H1 (cell line): Measurements from ENCODE around the gene UBAC1. TPM values are rescaled to one million over a fixed set of nuclear protein-coding genes. Genes with fewer than 3 reads are reported as not detected.

Experiments used
- CTCF ChIA-PET: fragments of 300-600 bp; sonication (Branson Sonifier 250); formaldehyde crosslinking; loops from one replicate; lab custom pipeline; 2021; ENCODE audit not compliant: partially characterized antibody; lab: Charles Lee
- POLR2A ChIA-PET: fragments of 300-600 bp; sonication (Branson Sonifier 250); formaldehyde crosslinking; loops from one replicate; lab custom pipeline; 2021; ENCODE audit warnings: inconsistent platforms; ENCODE audit not compliant: partially characterized antibody; lab: Charles Lee
- DNase-seq, 2 experiments: peaks; one replicate each; pipeline versions ENCODE4 v3.0.0 to v3.0.0-alpha.2; 2010 to 2022; ENCODE audit warnings: low spot score in 2 of 2, low read depth in 1 of 2, mixed read lengths in 1 of 2
- FAIRE-seq: peaks from 2 replicates; lab custom pipeline; 2011; peaks lifted over from hg19 to GRCh38; lab: Jason Lieb, UNC
- H2AFZ ChIP-seq: 2 replicates; pipeline ENCODE4 v1.8.1; 2012; ENCODE audit warnings: low read length, inconsistent platforms
- H2AK5ac ChIP-seq: 2 replicates; pipeline ENCODE4 v1.6.1; 2013; ENCODE audit warnings: low read depth, low read length
- H2BK120ac ChIP-seq: replicated peaks from 2 replicates; pipeline ENCODE3; 2013; ENCODE audit warnings: low read depth, low read length, inconsistent platforms
- H2BK12ac ChIP-seq: 2 replicates; pipeline ENCODE4 v1.6.1; 2013; ENCODE audit warnings: low read depth, low read length
- H2BK15ac ChIP-seq: 2 replicates; pipeline ENCODE4 v1.6.1; 2013; ENCODE audit warnings: low read length
- H2BK20ac ChIP-seq: 2 replicates; pipeline ENCODE4 v1.6.1; 2013; ENCODE audit warnings: low read length
- H2BK5ac ChIP-seq: 2 replicates; pipeline ENCODE4 v1.6.1; 2013; ENCODE audit warnings: low read depth, low read length
- H3K14ac ChIP-seq: 2 replicates; pipeline ENCODE4 v1.6.1; 2013; ENCODE audit warnings: inconsistent platforms; ENCODE audit not compliant: insufficient read length
- H3K18ac ChIP-seq: 2 replicates; pipeline ENCODE4 v1.6.1; 2013; ENCODE audit warnings: low read length; ENCODE audit errors: extremely low read depth
- H3K23ac ChIP-seq: 2 replicates; pipeline ENCODE4 v1.6.1; 2013; ENCODE audit warnings: inconsistent platforms; ENCODE audit not compliant: insufficient read length
- H3K23me2 ChIP-seq: 2 replicates; pipeline ENCODE4 v1.6.1; 2013; ENCODE audit warnings: low read depth, low read length
- H3K27ac ChIP-seq: 2 replicates; pipeline ENCODE4 v1.6.1; 2011; ENCODE audit warnings: low read depth, low read length, inconsistent platforms
- H3K27me3 ChIP-seq, 4 experiments: replicated peaks in 1 of 4; 1 replicate in 1 of 4; 2 replicates in 3 of 4; pipeline versions ENCODE4 v1.6.1 to v1.8.1; 2011 to 2013; ENCODE audit warnings: low read length in 3 of 4, mild to moderate bottlenecking in 3 of 4, inconsistent platforms in 2 of 4, mixed read lengths in 2 of 4, moderate library complexity in 1 of 4; ENCODE audit not compliant: control insufficient read depth in 3 of 4, insufficient read depth in 3 of 4; ENCODE audit errors: extremely low read depth in 1 of 4
- H3K36me3 ChIP-seq, 4 experiments: 2 replicates each; pipeline versions ENCODE4 v1.6.1 to v1.8.1; 2011 to 2013; ENCODE audit warnings: mild to moderate bottlenecking in 4 of 4, low read length in 3 of 4, moderate library complexity in 2 of 4, control low read depth in 1 of 4, inconsistent platforms in 1 of 4; ENCODE audit not compliant: insufficient read depth in 4 of 4, control insufficient read depth in 2 of 4
- H3K4ac ChIP-seq: replicated peaks from 2 replicates; pipeline ENCODE3; 2013; ENCODE audit warnings: low read length, low read depth, mixed read lengths, inconsistent platforms; ENCODE audit not compliant: insufficient read length
- H3K4me1 ChIP-seq, 4 experiments: replicated peaks in 1 of 4; 1 replicate in 1 of 4; 2 replicates in 3 of 4; pipeline versions ENCODE4 v1.6.1 to v1.8.1; 2011 to 2013; ENCODE audit warnings: low read length in 3 of 4, inconsistent platforms in 2 of 4, mixed read lengths in 1 of 4; ENCODE audit not compliant: insufficient read depth in 4 of 4, control insufficient read depth in 3 of 4
- H3K4me2 ChIP-seq, 2 experiments: 2 replicates each; pipeline versions ENCODE4 v1.6.1 to v1.8.1; 2011 to 2013; ENCODE audit warnings: low read depth in 2 of 2, low read length in 2 of 2, control low read depth in 1 of 2, inconsistent platforms in 1 of 2, mild to moderate bottlenecking in 1 of 2; ENCODE audit not compliant: insufficient read depth in 1 of 2
- H3K4me3 ChIP-seq, 4 experiments: fragments of 200-600, 300-600 bp in 1 of 4; sonication (generic), shearing (Covaris generic), sonication (Bioruptor Twin) in 1 of 4; 2 replicates each; pipeline versions ENCODE4 v1.5.1 to v1.8.1; 2011 to 2016; ENCODE audit warnings: low read length in 4 of 4, low read depth in 3 of 4, control low read depth in 2 of 4, inconsistent platforms in 2 of 4, mild to moderate bottlenecking in 2 of 4, mixed read lengths in 1 of 4, moderate library complexity in 1 of 4; ENCODE audit not compliant: insufficient read depth in 2 of 4; ENCODE audit errors: extremely low read depth in 1 of 4
- H3K56ac ChIP-seq: replicated peaks from 2 replicates; pipeline ENCODE3; 2013; ENCODE audit warnings: low read depth, mild to moderate bottlenecking, mixed read lengths, low read length, inconsistent platforms; ENCODE audit not compliant: insufficient read length
- H3K79me1 ChIP-seq: 2 replicates; pipeline ENCODE4 v1.6.1; 2013; ENCODE audit warnings: low read depth, low read length, control low read depth
- H3K79me2 ChIP-seq, 2 experiments: 2 replicates each; pipeline versions ENCODE4 v1.6.1 to v1.8.1; 2012 to 2013; ENCODE audit warnings: low read length in 2 of 2, mild to moderate bottlenecking in 2 of 2, inconsistent platforms in 1 of 2; ENCODE audit not compliant: insufficient read depth in 2 of 2, control insufficient read depth in 1 of 2
- H3K9ac ChIP-seq, 4 experiments: replicated peaks in 1 of 4; 1 replicate in 1 of 4; 2 replicates in 3 of 4; pipeline versions ENCODE4 v1.6.1 to v1.8.1; 2011 to 2013; ENCODE audit warnings: low read depth in 3 of 4, low read length in 3 of 4, control low read depth in 2 of 4, mild to moderate bottlenecking in 2 of 4, moderate library complexity in 2 of 4, inconsistent platforms in 1 of 4; ENCODE audit errors: extremely low read depth in 1 of 4
- H3K9me3 ChIP-seq, 2 experiments: 2 replicates each; pipeline versions ENCODE4 v1.6.1 to v1.8.1; 2012 to 2013; ENCODE audit warnings: mild to moderate bottlenecking in 2 of 2, moderate library complexity in 2 of 2, control low read depth in 1 of 2, inconsistent platforms in 1 of 2, low read depth in 1 of 2, low read length in 1 of 2, mixed read lengths in 1 of 2; ENCODE audit not compliant: insufficient read depth in 2 of 2
- H4K20me1 ChIP-seq, 2 experiments: replicated peaks in 1 of 2; 2 replicates each; pipeline versions ENCODE3 to v1.8.1; 2011 to 2013; ENCODE audit warnings: inconsistent platforms in 2 of 2, low read length in 2 of 2, mild to moderate bottlenecking in 1 of 2; ENCODE audit not compliant: insufficient read depth in 2 of 2, control insufficient read depth in 1 of 2
- H4K5ac ChIP-seq: 2 replicates; pipeline ENCODE4 v1.6.1; 2013; ENCODE audit warnings: low read length, low read depth, mixed read lengths, inconsistent platforms; ENCODE audit not compliant: insufficient read length
- H4K8ac ChIP-seq: 2 replicates; pipeline ENCODE4 v1.8.0; 2013; ENCODE audit warnings: mild to moderate bottlenecking, moderate library complexity, low read length, inconsistent platforms; ENCODE audit not compliant: insufficient read depth; ENCODE audit errors: extremely low read depth
- H4K91ac ChIP-seq: replicated peaks from 2 replicates; pipeline ENCODE3; 2013; ENCODE audit warnings: low read length, mixed read lengths, inconsistent platforms; ENCODE audit not compliant: insufficient read length
- CREB1 ChIP-seq: IDR thresholded peaks from 2 replicates; pipeline ENCODE4 v1.6.1; 2012; ENCODE audit warnings: inconsistent platforms
- CTBP2 ChIP-seq: IDR thresholded peaks from 2 replicates; pipeline ENCODE4 v1.7.0; 2011; ENCODE audit warnings: borderline replicate concordance, mild to moderate bottlenecking, moderate library complexity, mixed read lengths, low read length; ENCODE audit not compliant: insufficient read depth, insufficient read length
- E2F6 ChIP-seq: IDR thresholded peaks from 2 replicates; pipeline ENCODE4 v1.6.1; 2012; ENCODE audit warnings: inconsistent platforms
- GTF2F1 ChIP-seq: IDR thresholded peaks from 2 replicates; pipeline ENCODE4 v1.6.1; 2012; ENCODE audit warnings: low read depth, low read length, improper control_type of control experiment, borderline replicate concordance
- HDAC2 ChIP-seq, 2 experiments: fragments of 300-600 bp in 1 of 2; sonication (generic) in 1 of 2; IDR thresholded peaks; 2 replicates each; pipeline ENCODE4 v1.6.1; 2011 to 2012; ENCODE audit warnings: low read depth in 2 of 2, low read length in 2 of 2, mild to moderate bottlenecking in 2 of 2, moderate library complexity in 2 of 2, borderline replicate concordance in 1 of 2, inconsistent platforms in 1 of 2
- KDM4A ChIP-seq: IDR thresholded peaks from one replicate; pipeline ENCODE4 v1.7.1; 2012; ENCODE audit warnings: low read depth, mild to moderate bottlenecking, moderate library complexity, low read length, inconsistent platforms; ENCODE audit not compliant: severe bottlenecking
- RXRA ChIP-seq: IDR thresholded peaks from 2 replicates; pipeline ENCODE4 v1.6.1; 2011; ENCODE audit warnings: low read depth, mild to moderate bottlenecking, low read length, moderate library complexity; ENCODE audit not compliant: insufficient read depth
- SIRT6 ChIP-seq: IDR thresholded peaks from one replicate; pipeline ENCODE4 v1.7.1; 2012; ENCODE audit warnings: low read length, inconsistent platforms
- SP1 ChIP-seq: IDR thresholded peaks from 2 replicates; pipeline ENCODE4 v1.6.1; 2011; ENCODE audit warnings: low read depth, low read length
- SRF ChIP-seq: IDR thresholded peaks from 2 replicates; pipeline ENCODE4 v1.6.1; 2011; ENCODE audit warnings: mild to moderate bottlenecking, low read depth, low read length, moderate library complexity
- TEAD4 ChIP-seq: IDR thresholded peaks from 2 replicates; pipeline ENCODE4 v1.6.1; 2012; ENCODE audit warnings: low read depth, low read length, inconsistent platforms, mixed read lengths
- ZNF274 ChIP-seq: IDR thresholded peaks from 2 replicates; pipeline ENCODE4 v1.7.0; 2012; ENCODE audit warnings: low read length, borderline replicate concordance; ENCODE audit errors: extremely low read depth
- WGBS, 2 experiments: shearing (Covaris generic) in 1 of 2; methylation state at CpG; one replicate each; pipeline versions ENCODE4 v1.1.6 to v1.1.7; 2013 to 2015; ENCODE audit warnings: low lambda C conversion rate in 2 of 2, mixed read lengths in 2 of 2, inconsistent platforms in 1 of 2, low coverage in 1 of 2, missing lambda C conversion rate in 1 of 2; ENCODE audit not compliant: insufficient replicate concordance in 2 of 2, insufficient coverage in 1 of 2, insufficient read length in 1 of 2; ENCODE audit errors: extremely low coverage in 1 of 2, missing lambda C conversion rate in 1 of 2; 5-methylcytosine and 5-hydroxymethylcytosine counted together
- polyA plus RNA-seq, 7 experiments: library from polyadenylated mRNA; depleted of rRNA in 3 of 7; stranded (reverse) in 5 of 7; unstranded in 2 of 7; fragments of >200 nt in 5 of 7; fragments of 200-250 nt in 2 of 7; gene quantifications; 1 replicate in 5 of 7; 2 replicates in 1 of 7; 4 replicates in 1 of 7; pipeline versions ENCODE4 v1.2.1 to v1.2.3, GENCODE V29; 2011 to 2013; ENCODE audit warnings: missing spikeins in 2 of 7, mixed read lengths in 2 of 7
- total RNA-seq: library from RNA; stranded (reverse); fragmentation: NEBNext Ultra II Directional; extraction: Animal tissue kit (Norgen Biotek cat#: 25700); gene quantifications from 2 replicates; pipeline ENCODE4 v1.2.1, GENCODE V29; 2021

UBAC1 gene
- total and polyA plus RNA-seq, 2 of the 8 experiments (the other 6 are each of a cell fraction or from before 2014, with no cell fraction given) = 59.3 to 85.2 TPM

GRCh38 chr9:135976531-135976930, 15.4 kb upstream of the UBAC1 start:
- no peak for DNase-seq
- Histone ChIP-seq H3K79me2 (no peaks in the 10 kb centered on the region), H4K91ac (no peak overlapping the region), H3K23ac (no peak overlapping the region), H3K79me1 (no peaks in the 10 kb centered on the region), H3K4me2 (no peak overlapping the region), H3K27ac (no peak overlapping the region), H3K9ac (no peak overlapping the region; a peak in 1 of 7 replicates), H4K5ac (no peak overlapping the region), H2BK120ac (no peak overlapping the region), H2BK15ac (no peak overlapping the region), H2AFZ (no peak overlapping the region), H3K4me1 (peaks cover 0 to 3% (median 0%) of the 10 kb centered on the region in 4 experiments; a peak in 4 of 7 replicates), H3K4me3 (no peak overlapping the region), H4K20me1 (peaks cover 0 to 3% of the 10 kb centered on the region in 2 experiments), H4K8ac (no peak overlapping the region), H3K56ac (no peak overlapping the region), H3K36me3 (no peaks in the 10 kb centered on the region), H2BK20ac (no peak overlapping the region), H3K18ac (no peak overlapping the region; the same call in 1 of the 2 replicates), H2BK12ac (no peak overlapping the region), H3K23me2 (no peaks in the 10 kb centered on the region; the same call in 1 of the 2 replicates), H3K9me3 (no peaks in the 10 kb centered on the region), H3K27me3 (no peaks in the 10 kb centered on the region), H2BK5ac (no peak overlapping the region), H3K4ac (no peak overlapping the region), H2AK5ac (no peak overlapping the region), H3K14ac (no peak overlapping the region)
- 94% methylated on average over 13 of the region's 13 CpGs; no CpG with 5 or more reads in 1 of the 2 experiments for WGBS, 2 experiments
- ChIA-PET POLR2A (interaction anchor here (0.9 to 1.4 kb wide), 2 partner anchors 10 kb away, joined by 3 to 5 read pairs; no protein-coding TSS in a partner anchor), CTCF (interaction anchor here (0.6 to 2.7 kb wide), 11 partner anchors 9 to 732 kb away, joined by 3 to 19 read pairs (median 3); no protein-coding TSS in a partner anchor)
- FAIRE-seq = no peak
- TF ChIP-seq SP1 (no peak), E2F6 (no peak), RXRA (no peak), CTBP2 (no peak), HDAC2 (IDR thresholded peaks at IDR 0.05; ENCODE audit: borderline replicate concordance in 1 of 2, low read depth in 2 of 2, low read length in 2 of 2) (no peak), SIRT6 (no peak), KDM4A (no peak), SRF (no peak), CREB1 (no peak), TEAD4 (no peak), ZNF274 (no peak), GTF2F1 (no peak)
